ENCODE data around the gene COG5.

GRCh38 chr7:107209565-107209964 is 354.2 kb downstream of the COG5 start:
- TF ChIP-seq POLR2A (IDR thresholded peaks at IDR 0.05) (no peak), CTCF (IDR thresholded peaks at IDR 0.05) (no peak)
